ENCODE data around the gene KCNJ15.

KCNJ15 gene

GRCh38 chr21:38340131-38340530 is 83.3 kb downstream of the KCNJ15 start:
- no peak overlapping the region for H3K27ac ChIP-seq (ENCODE audit: low read depth, low read length)

GRCh38 chr21:38341546-38342012 is 84.8 kb downstream of the KCNJ15 start:
- Histone ChIP-seq H3K36me3 (ENCODE audit: control insufficient read depth in 1 of 2, insufficient read depth in 2 of 2, low read length in 2 of 2) (no peaks in the 10 kb centered on the region), H3K9me3 (ENCODE audit: control insufficient read depth in 1 of 2, low read length in 2 of 2) (no peaks in the 10 kb centered on the region), H3K27me3 (ENCODE audit: control insufficient read depth in 1 of 2, insufficient read depth in 2 of 2, low read length in 2 of 2) (no peaks in the 10 kb centered on the region), H3K9ac (ENCODE audit: low read depth in 1 of 2, low read length in 2 of 2) (no peak overlapping the region), H3K4me1 (ENCODE audit: control insufficient read depth in 1 of 2, insufficient read depth in 2 of 2, low read length in 2 of 2) (no peaks in the 10 kb centered on the region), H3K4me3 (ENCODE audit: low read depth in 1 of 2, low read length in 2 of 2) (no peak overlapping the region), H3K27ac (ENCODE audit: low read depth, low read length) (no peak overlapping the region)

More at GRCh38 chr21:38340131-38340530, 83.3 kb downstream of the KCNJ15 start:
- Histone ChIP-seq H3K36me3 (ENCODE audit: control insufficient read depth in 1 of 2, insufficient read depth in 2 of 2, low read length in 2 of 2) (no peaks in the 10 kb centered on the region), H3K9ac (ENCODE audit: low read depth in 1 of 2, low read length in 2 of 2) (no peak overlapping the region), H3K27me3 (ENCODE audit: control insufficient read depth in 1 of 2, insufficient read depth in 2 of 2, low read length in 2 of 2) (no peaks in the 10 kb centered on the region), H3K4me3 (ENCODE audit: low read depth in 1 of 2, low read length in 2 of 2) (no peak overlapping the region), H3K4me1 (ENCODE audit: control insufficient read depth in 1 of 2, insufficient read depth in 2 of 2, low read length in 2 of 2) (no peaks in the 10 kb centered on the region), H3K9me3 (ENCODE audit: control insufficient read depth in 1 of 2, low read length in 2 of 2) (no peaks in the 10 kb centered on the region)

DNA sequence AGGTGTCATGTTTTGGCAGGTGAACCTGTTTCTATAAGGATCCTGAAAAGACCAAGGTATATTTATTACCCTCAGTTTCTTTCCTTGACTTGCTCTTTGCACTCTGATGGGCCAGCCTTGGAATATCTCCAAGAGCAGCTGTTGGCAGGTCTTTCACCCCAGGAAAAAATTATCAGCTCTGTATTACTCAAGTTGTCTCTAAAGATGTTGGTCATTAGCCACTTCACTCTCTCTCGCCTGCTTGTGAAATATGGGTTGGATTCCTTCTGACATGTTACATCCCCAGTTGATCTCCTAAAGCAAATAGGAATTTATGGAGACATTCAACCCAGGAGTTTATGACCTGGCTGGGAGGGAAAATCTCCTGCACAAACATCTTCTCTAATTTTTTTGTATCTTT is 85.9 kb downstream of the KCNJ15 start:
- Histone ChIP-seq H3K9me3 (ENCODE audit: control insufficient read depth in 1 of 2, low read length in 2 of 2) (no peaks in the 10 kb centered on the region), H3K27me3 (ENCODE audit: control insufficient read depth in 1 of 2, insufficient read depth in 2 of 2, low read length in 2 of 2) (no peaks in the 10 kb centered on the region), H3K4me1 (ENCODE audit: control insufficient read depth in 1 of 2, insufficient read depth in 2 of 2, low read length in 2 of 2) (no peaks in the 10 kb centered on the region), H3K9ac (ENCODE audit: low read depth in 1 of 2, low read length in 2 of 2) (no peak overlapping the region), H3K36me3 (ENCODE audit: control insufficient read depth in 1 of 2, insufficient read depth in 2 of 2, low read length in 2 of 2) (no peaks in the 10 kb centered on the region), H3K27ac (ENCODE audit: low read depth, low read length) (no peak overlapping the region), H3K4me3 (ENCODE audit: low read depth in 1 of 2, low read length in 2 of 2) (no peak overlapping the region)

GRCh38 chr21:38343691-38344090 is 86.9 kb downstream of the KCNJ15 start:
- no peak overlapping the region for H3K27ac ChIP-seq (ENCODE audit: low read depth, low read length)
- no peak overlapping the region for H3K4me3 ChIP-seq (ENCODE audit: low read depth in 1 of 2, low read length in 2 of 2)

DNA sequence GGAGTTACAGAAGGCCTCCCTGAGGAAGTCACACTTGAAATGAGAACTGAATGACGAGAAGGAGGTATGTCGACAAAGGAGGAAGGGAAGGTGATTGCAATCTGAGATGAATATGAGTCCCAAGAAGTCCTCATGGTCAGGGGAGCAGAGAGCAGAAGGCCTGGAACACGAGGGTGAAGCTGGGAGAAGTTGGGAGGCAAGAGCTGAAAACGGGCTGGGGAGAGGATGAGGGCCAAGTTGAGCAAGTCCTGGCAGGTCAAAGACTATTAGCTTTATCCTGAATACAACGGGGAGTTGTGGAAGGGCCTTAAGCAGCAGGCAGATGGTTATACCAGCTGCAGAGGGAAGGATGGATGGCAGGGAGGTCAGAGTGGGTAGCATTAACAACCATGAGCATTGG is 89.5 kb downstream of the KCNJ15 start:
- Histone ChIP-seq H3K9ac (ENCODE audit: low read depth in 1 of 2, low read length in 2 of 2) (no peak overlapping the region), H3K9me3 (ENCODE audit: control insufficient read depth in 1 of 2, low read length in 2 of 2) (no peaks in the 10 kb centered on the region), H3K27me3 (ENCODE audit: control insufficient read depth in 1 of 2, insufficient read depth in 2 of 2, low read length in 2 of 2) (peaks cover 0 to 3% of the 10 kb centered on the region in 2 donors), H3K36me3 (ENCODE audit: control insufficient read depth in 1 of 2, insufficient read depth in 2 of 2, low read length in 2 of 2) (no peaks in the 10 kb centered on the region), H3K4me3 (ENCODE audit: low read depth in 1 of 2, low read length in 2 of 2) (no peak overlapping the region), H3K27ac (ENCODE audit: low read depth, low read length) (no peak overlapping the region), H3K4me1 (ENCODE audit: control insufficient read depth in 1 of 2, insufficient read depth in 2 of 2, low read length in 2 of 2) (no peaks in the 10 kb centered on the region)

More at GRCh38 chr21:38343691-38344090, 86.9 kb downstream of the KCNJ15 start:
- Histone ChIP-seq H3K9ac (ENCODE audit: low read depth in 1 of 2, low read length in 2 of 2) (no peak overlapping the region), H3K4me1 (ENCODE audit: control insufficient read depth in 1 of 2, insufficient read depth in 2 of 2, low read length in 2 of 2) (no peaks in the 10 kb centered on the region), H3K27me3 (ENCODE audit: control insufficient read depth in 1 of 2, insufficient read depth in 2 of 2, low read length in 2 of 2) (peaks cover 0 to 3% of the 10 kb centered on the region in 2 donors), H3K9me3 (ENCODE audit: control insufficient read depth in 1 of 2, low read length in 2 of 2) (no peaks in the 10 kb centered on the region), H3K36me3 (ENCODE audit: control insufficient read depth in 1 of 2, insufficient read depth in 2 of 2, low read length in 2 of 2) (no peaks in the 10 kb centered on the region)

DNA sequence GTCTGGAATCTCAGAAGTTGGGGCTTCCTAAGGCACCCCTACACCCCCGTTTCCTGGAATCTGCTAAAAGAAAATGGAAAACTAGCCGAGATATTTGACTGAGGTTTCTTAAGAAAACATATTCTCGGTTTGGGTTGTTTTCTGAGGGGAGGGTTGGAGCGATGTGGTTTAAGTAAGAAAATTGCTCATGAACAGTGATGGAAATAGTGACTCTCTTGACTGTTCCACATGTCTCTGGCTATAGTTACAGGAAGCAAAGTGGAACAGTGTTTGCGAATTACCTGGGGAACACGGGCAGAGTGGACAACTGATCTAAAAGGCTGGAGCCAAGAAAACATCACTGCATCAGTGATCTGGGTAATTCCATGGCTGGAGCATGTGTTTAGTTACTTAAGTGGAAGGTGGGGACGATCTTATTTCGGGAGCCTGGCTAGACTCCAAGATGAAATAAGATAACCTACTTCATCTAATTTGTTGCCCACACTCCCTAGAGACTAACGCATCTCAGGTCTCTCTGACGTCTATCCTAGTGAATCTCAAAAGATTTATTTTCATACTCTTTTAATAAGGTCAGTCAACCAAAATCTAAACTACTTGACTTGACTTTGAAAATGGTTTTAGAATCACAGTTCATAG is 92.4 kb downstream of the KCNJ15 start:
- Histone ChIP-seq H3K4me3 (ENCODE audit: low read depth in 1 of 2, low read length in 2 of 2) (no peak overlapping the region), H3K27ac (ENCODE audit: low read depth, low read length) (no peak overlapping the region), H3K27me3 (ENCODE audit: control insufficient read depth in 1 of 2, insufficient read depth in 2 of 2, low read length in 2 of 2) (peaks cover 0 to 3% of the 10 kb centered on the region in 2 donors), H3K9ac (ENCODE audit: low read depth in 1 of 2, low read length in 2 of 2) (no peak overlapping the region), H3K9me3 (ENCODE audit: control insufficient read depth in 1 of 2, low read length in 2 of 2) (no peaks in the 10 kb centered on the region), H3K36me3 (ENCODE audit: control insufficient read depth in 1 of 2, insufficient read depth in 2 of 2, low read length in 2 of 2) (no peaks in the 10 kb centered on the region), H3K4me1 (ENCODE audit: control insufficient read depth in 1 of 2, insufficient read depth in 2 of 2, low read length in 2 of 2) (no peaks in the 10 kb centered on the region)

GRCh38 chr21:38349977-38350376 is 93.2 kb downstream of the KCNJ15 start:
- H3K27ac ChIP-seq (ENCODE audit: low read depth, low read length), result no peak overlapping the region
- no peak overlapping the region for H3K9ac ChIP-seq (ENCODE audit: low read depth in 1 of 2, low read length in 2 of 2)
- no peaks in the 10 kb centered on the region for H3K9me3 ChIP-seq (ENCODE audit: control insufficient read depth in 1 of 2, low read length in 2 of 2)
- H3K27me3 ChIP-seq (ENCODE audit: control insufficient read depth in 1 of 2, insufficient read depth in 2 of 2, low read length in 2 of 2), result peaks cover 0 to 3% of the 10 kb centered on the region in 2 donors
- H3K4me1 ChIP-seq (ENCODE audit: control insufficient read depth in 1 of 2, insufficient read depth in 2 of 2, low read length in 2 of 2), result no peaks in the 10 kb centered on the region
- H3K4me3 ChIP-seq (ENCODE audit: low read depth in 1 of 2, low read length in 2 of 2), result no peak overlapping the region
- H3K36me3 ChIP-seq (ENCODE audit: control insufficient read depth in 1 of 2, insufficient read depth in 2 of 2, low read length in 2 of 2), result no peaks in the 10 kb centered on the region

GRCh38 chr21:38350684-38351083 is 93.9 kb downstream of the KCNJ15 start:
- H3K9me3 ChIP-seq (ENCODE audit: control insufficient read depth in 1 of 2, low read length in 2 of 2), result no peaks in the 10 kb centered on the region
- H3K4me1 ChIP-seq (ENCODE audit: control insufficient read depth in 1 of 2, insufficient read depth in 2 of 2, low read length in 2 of 2), result no peaks in the 10 kb centered on the region

GRCh38 chr21:38351176-38351959 is 94.6 kb downstream of the KCNJ15 start:
- Histone ChIP-seq H3K36me3 (ENCODE audit: control insufficient read depth in 1 of 2, insufficient read depth in 2 of 2, low read length in 2 of 2) (no peaks in the 10 kb centered on the region), H3K4me3 (ENCODE audit: low read depth in 1 of 2, low read length in 2 of 2) (no peak overlapping the region), H3K27me3 (ENCODE audit: control insufficient read depth in 1 of 2, insufficient read depth in 2 of 2, low read length in 2 of 2) (peaks cover 0 to 3% of the 10 kb centered on the region in 2 donors), H3K4me1 (ENCODE audit: control insufficient read depth in 1 of 2, insufficient read depth in 2 of 2, low read length in 2 of 2) (no peaks in the 10 kb centered on the region), H3K27ac (ENCODE audit: low read depth, low read length) (no peak overlapping the region), H3K9ac (ENCODE audit: low read depth in 1 of 2, low read length in 2 of 2) (no peak overlapping the region), H3K9me3 (ENCODE audit: control insufficient read depth in 1 of 2, low read length in 2 of 2) (no peaks in the 10 kb centered on the region)

More at GRCh38 chr21:38350684-38351083, 93.9 kb downstream of the KCNJ15 start:
- no peak overlapping the region for H3K9ac ChIP-seq (ENCODE audit: low read depth in 1 of 2, low read length in 2 of 2)
- no peak overlapping the region for H3K4me3 ChIP-seq (ENCODE audit: low read depth in 1 of 2, low read length in 2 of 2)
- peaks cover 0 to 3% of the 10 kb centered on the region in 2 donors for H3K27me3 ChIP-seq (ENCODE audit: control insufficient read depth in 1 of 2, insufficient read depth in 2 of 2, low read length in 2 of 2)
- H3K36me3 ChIP-seq (ENCODE audit: control insufficient read depth in 1 of 2, insufficient read depth in 2 of 2, low read length in 2 of 2), result no peaks in the 10 kb centered on the region
- no peak overlapping the region for H3K27ac ChIP-seq (ENCODE audit: low read depth, low read length)

DNA sequence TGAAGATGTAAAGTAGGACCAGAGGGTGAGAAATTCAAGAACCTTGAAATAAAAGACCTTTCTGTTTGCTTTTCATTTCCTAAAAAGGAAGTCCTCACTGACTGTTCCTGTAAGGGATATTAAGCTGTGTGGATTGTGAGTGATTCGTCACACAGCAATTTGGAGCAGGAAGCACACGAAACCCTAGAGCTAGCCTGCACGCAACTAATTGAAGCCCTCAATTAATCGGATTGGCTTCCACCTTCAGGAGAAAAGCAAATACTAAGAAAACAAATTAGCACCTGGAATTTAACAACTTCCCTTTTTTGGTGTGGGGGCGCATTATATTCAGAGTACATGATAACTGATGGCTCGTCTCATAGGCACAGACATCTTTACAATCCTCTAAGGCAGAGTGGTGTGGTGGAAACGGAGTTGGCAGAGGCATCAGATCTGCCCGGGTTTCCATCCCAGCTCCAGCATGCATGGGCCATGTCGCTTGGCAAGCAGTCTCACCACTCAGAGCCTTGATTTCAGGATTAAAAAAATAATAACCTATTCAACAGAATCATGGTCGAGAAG is 95.2 kb downstream of the KCNJ15 start:
- H3K36me3 ChIP-seq (ENCODE audit: control insufficient read depth in 1 of 2, insufficient read depth in 2 of 2, low read length in 2 of 2), result no peaks in the 10 kb centered on the region
- peaks cover 0 to 3% of the 10 kb centered on the region in 2 donors for H3K27me3 ChIP-seq (ENCODE audit: control insufficient read depth in 1 of 2, insufficient read depth in 2 of 2, low read length in 2 of 2)
- no peak overlapping the region for H3K4me3 ChIP-seq (ENCODE audit: low read depth in 1 of 2, low read length in 2 of 2)
- H3K9me3 ChIP-seq (ENCODE audit: control insufficient read depth in 1 of 2, low read length in 2 of 2), result no peaks in the 10 kb centered on the region
- H3K9ac ChIP-seq (ENCODE audit: low read depth in 1 of 2, low read length in 2 of 2), result no peak overlapping the region
- no peaks in the 10 kb centered on the region for H3K4me1 ChIP-seq (ENCODE audit: control insufficient read depth in 1 of 2, insufficient read depth in 2 of 2, low read length in 2 of 2)
- no peak overlapping the region for H3K27ac ChIP-seq (ENCODE audit: low read depth, low read length)
